Adrenal gland (tissue), 5 donors: ENCODE data around the gene TUBGCP2.

Experiments
- CTCF ChIP-seq, 6 experiments: fragments of 450-650 bp in 4 of 6; fragments of 200-600 bp in 2 of 6; sonication (generic) in 1 of 6; IDR thresholded peaks; 1 replicate in 5 of 6; 2 replicates in 1 of 6; pipeline versions ENCODE4 v1.5.1 to v1.8.0; 2016 to 2021; ENCODE audit warnings: antibody characterized with exemption in 6 of 6, mild to moderate bottlenecking in 2 of 6, moderate library complexity in 1 of 6
- POLR2A ChIP-seq, 2 donors: fragments of 450-650 bp; IDR thresholded peaks; one replicate each; pipeline ENCODE4 v1.6.1; 2017; ENCODE audit warnings: antibody characterized with exemption in 2 of 2, mild to moderate bottlenecking in 2 of 2, moderate library complexity in 1 of 2
- donor health status: DM: no; HTN: no; CAD: no.

DNA sequence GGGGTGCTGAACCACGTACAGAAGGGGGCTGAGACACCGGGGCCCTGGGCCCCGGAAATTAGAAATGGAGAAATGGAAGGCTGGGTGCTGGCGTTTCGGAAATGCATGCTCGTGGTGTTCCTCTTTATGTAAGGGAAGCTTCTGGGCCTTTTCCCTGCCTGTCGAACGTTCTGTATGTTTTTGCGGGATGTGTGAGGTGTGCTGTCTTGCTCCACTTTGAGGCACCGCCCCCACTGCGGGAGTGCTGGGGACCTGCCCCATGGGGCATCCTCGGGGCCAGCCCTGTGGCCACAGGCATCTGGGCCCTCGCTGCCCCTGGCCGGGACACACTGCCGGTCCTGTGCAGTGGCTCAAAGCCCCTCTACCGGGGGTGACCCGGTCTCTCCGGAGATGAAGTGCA is 72.7 kb downstream of the TUBGCP2 start:
- TF ChIP-seq CTCF (IDR thresholded peaks at IDR 0.05) = no peak
- no peak for TF ChIP-seq POLR2A (IDR thresholded peaks at IDR 0.05)
